ENCODE data around the gene MINDY1. TPM values are rescaled to one million over a fixed set of nuclear protein-coding genes. Genes with fewer than 3 reads are reported as not detected.

The MINDY1 gene
- total RNA-seq, 1 donor from 2014 or later, result 13.5 TPM

DNA sequence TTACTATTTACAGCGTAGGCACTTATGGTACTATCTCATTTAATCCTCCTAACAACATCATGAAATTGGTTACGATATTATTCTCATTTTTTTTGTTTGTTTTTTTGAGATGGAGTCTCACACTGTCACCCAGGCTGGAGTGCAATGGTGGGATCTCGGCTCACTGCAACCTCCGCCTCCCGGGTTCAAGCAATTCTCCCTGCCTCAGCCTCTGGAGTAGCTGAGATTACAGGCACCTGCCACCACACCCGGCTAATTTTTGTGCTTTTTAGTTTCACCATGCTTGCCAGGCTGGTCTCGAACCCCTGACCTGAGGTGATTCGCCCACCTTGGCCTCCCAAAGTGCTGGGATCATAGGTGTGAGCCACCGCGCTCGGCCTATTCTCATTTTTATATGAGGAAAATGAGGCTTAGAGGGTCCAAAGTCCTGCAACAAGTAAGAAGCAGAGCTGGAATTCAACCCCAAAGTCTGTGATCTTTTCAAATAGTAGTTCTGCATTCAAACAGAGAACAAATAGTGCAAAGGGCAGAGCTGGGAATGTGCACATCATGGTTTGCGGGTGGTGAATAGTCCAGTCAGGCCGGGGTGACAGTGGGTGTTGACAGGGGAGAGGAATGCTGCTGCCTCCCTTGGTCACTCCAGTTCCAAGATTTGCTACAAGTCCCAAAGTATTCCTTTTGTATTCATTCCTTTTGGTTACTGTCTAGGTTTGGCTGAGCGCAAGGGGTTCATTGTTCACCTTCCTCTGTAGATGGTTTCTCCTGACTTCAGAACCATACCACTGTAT is 6.2 kb upstream of the MINDY1 start:
- no peak for DNase-seq (ENCODE audit: low spot score)

DNA sequence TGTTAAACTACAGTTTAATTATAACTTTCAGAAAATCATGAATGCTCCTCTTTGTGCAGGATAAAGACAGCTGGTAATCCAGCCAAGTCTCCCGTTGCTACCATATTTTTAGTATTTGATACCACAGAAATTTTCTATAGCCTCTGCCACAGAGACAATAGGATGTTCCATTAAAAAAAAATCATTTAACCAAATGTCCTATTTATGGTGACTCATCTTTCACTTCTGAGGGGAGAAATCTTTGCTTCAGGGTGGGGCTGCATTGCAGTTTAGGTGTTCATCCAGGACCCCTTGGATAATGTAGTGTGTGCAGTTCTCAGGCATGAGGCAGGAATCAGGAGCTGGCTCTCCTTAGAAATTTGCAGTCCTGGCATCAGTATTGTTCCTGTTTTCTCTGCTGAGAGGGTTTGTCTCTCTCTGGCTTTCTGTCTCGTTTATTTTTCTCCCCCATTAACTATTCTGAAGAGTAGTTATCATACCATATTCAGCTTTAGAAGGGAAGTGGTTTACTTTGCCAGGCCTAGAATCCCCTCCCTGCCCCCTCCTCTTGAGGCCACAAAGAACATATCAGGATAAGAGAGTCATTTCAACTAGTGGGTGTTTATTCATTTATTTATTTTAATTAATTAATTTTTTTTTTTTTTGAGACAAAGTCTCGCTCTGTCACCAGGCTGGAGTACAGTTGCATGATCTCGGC is 4.6 kb upstream of the MINDY1 start:
- DNase-seq (ENCODE audit: low spot score), result no peak

DNA sequence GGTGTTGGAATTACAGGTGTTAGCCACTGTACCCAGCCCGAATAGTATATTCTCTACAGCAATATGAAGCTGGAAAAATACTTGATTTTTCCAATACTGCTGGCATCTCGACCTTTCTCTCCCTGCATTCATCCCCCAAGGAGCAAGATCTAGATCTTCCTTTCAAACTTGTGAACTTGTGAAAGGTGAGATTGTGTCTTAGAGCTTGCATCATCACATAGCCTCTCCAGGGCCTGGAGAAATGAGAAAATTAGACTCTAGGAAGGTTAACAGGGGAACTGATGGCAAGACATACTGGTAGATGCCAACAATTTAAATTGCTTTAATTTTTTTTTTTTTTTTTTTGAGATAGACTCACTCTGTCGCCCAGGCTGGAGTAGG is 3.6 kb upstream of the MINDY1 start:
- no peak for DNase-seq (ENCODE audit: low spot score)

DNA sequence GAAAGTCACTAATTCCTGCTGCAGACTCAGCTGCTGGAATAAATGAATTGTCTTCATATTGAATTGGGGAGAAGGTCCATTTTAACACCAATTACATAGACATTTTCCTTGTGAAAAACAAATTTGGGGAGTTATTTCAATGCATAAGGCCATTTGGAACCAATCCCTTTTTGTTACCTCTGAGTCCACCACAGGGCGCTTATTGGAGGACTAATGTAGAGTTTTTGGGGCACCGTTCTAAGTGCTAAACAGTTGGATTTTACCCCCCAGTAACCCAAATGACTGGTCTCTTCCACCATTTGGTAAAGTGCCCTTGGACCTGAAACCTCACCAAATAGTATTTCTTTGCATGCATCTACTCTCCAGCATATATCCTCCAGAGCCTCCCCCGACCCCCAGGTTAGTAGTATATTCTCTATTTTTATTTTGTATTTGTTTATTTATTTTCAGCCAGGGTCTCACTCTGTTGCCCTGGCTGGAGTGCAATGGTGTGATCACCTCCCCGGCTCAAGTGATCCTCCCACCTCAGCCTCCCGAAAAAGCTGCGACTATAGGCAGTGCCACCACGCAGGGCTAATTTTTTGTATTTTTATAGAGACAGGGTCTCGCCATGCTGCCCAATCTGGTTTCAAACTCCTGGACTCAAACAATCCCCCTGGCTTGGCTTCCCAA is 3.1 kb upstream of the MINDY1 start:
- no peak for DNase-seq (ENCODE audit: low spot score)

DNA sequence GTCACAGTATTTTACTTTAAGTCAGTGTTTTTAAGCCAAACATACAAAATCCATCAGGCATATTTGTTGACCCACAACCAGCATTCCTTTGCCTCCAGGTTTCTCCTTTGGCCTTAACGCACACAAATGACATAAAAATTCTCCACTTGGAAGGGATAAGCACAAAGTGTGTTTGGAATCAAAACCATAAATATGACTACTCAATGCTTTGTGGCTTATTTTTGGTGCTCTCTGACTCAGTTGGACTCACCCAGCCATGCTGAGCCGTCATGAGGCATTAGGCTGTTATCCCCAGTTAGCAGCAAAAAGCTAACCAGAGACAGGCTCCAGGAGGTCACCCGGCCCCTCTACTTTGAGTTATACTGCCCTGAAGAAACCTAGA is 2.5 kb upstream of the MINDY1 start:
- DNase-seq (ENCODE audit: low spot score), result peak; percentile 48

DNA sequence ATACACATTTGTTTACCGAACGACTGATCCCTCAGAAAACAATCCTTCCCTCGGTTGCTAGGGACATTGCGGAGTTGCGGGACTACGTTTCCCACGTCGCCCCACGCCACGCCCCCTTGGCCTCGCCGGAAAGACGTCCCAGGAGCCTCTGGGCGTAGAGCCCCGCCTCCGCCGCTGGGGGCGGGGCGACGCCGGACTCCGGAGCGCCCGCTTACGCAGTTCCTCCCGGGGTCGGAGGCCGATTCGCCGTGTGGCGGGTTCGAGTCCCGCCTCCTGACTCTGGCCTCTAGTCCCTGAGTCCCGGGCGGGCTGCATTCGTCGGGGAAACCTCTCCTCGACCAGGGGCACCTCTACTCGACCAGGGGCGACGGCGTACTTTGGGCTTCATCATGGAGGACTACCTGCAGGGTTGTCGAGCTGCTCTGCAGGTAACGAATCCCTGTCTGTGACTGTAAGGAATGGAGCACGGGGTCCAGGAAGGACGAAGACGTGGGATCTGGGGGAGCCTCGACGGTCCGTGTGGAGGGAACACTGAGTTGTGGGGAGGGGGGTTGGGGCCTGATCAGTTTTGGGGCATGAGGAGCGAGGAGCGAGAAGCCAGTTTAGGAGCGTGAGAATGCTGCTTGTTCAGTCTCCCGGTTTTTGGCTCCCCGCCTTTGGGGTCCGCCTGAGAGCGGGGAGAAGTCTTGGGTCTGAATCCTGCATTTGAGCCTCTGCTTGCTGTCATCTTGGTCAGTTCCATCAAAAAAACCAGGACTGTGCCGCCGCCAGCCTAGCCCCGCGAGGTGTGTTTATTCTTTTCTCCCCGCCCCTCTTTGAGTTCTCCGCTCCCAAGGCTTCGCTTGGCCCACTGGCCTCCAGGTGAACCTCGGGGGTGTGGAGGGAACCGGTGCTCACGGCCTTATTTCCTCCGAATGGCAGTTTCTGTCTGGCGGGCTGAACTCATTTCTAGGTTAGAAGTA is 1.8 kb upstream of the MINDY1 start, which contains the start of gene PRUNE1:
TSS of gene PRUNE1 (plus strand) at position 206 of the 962 bp plus-strand sequence. CDS start at position 390, 184 bp downstream.
- DNase-seq (ENCODE audit: low spot score), result peak; percentile 98

DNA sequence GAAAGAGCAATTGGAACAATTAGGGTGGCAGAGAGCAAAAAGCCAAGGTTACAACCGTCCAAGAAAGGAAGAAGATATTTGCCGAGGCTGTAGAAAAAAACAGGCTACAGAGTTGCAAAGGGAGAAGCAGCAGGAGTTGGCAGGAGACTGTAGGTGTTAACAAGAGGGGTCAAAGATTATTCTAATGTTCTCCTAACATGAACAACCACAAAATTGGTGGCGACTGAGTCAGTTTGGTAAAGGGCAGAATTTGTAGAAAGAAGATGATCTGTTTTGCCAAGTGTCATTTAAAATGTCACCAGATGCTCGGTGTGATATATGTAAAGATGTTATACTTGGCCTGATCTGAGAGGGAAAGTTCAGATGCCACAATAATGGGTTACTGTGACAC is 1.1 kb upstream of the MINDY1 start:
- DNase-seq (ENCODE audit: low spot score), result no peak

DNA sequence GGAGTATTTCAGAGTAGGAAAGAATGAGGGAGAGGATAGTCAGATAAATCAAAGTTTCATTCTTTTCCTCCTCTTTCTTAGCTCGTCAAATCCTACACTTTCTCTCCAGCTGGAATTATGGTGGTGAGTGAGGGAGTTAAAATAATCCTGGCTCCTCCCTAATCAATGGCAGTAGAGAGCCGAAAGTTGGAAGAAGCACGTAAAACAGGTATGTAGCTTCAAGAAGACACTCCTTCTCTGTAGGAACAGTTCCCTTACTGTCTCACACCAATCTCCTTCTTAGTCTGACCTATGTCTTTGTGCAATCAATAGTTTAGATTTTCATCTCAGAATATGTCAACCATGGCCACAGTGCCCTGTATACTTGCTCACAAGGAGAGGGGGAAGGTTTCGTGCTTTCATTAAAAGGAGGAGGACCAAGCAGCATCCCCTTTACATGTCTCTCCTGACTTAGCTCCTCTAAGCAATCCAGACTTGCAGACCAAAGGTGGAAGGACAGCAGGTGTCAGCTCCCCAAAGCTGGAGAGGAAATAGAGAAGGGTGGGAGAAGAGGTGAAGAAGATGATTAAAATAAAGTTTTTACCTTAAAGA is 878 bp downstream of the MINDY1 start:
- no peak for DNase-seq (ENCODE audit: low spot score)

DNA sequence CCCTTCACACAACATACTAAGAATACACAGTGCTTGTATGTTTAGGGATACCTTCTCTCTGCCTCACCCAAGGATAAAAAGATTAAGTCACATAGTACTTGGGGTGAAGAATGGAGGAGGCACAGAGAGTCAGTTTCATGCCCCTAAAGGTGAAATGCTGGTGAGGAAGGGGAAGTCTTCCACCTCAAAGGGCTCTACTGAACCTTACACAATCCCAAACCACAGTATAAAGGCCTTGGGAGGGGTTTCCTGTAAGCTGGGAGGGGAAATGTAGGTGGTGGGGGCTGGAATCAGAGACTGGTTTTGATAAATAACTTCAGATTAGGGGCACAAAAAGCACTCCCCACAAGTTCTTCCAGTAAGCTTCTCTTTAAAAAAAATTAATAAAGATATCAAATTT is 3.5 kb downstream of the MINDY1 start:
- DNase-seq (ENCODE audit: low spot score), result no peak

DNA sequence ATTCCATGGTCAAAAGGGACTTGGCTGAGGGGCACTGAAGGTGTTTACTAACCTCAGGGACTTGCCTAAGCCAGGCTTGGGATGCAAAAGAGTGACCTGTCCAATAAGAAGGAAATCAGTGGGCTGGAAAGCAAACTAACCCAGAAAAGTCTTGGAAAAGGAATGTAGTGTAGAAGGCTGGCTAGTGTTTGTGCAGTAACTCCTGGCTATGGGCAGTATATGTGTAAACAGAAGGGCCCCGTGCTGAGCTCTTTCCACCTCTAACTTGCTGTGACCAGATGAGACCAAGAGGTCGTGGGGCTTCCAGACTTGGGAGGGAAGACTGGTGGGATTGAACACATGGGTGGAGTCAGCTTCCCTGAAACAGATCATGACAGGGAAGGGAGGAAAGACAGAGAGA is 4.1 kb downstream of the MINDY1 start:
- no peak for DNase-seq (ENCODE audit: low spot score)

DNA sequence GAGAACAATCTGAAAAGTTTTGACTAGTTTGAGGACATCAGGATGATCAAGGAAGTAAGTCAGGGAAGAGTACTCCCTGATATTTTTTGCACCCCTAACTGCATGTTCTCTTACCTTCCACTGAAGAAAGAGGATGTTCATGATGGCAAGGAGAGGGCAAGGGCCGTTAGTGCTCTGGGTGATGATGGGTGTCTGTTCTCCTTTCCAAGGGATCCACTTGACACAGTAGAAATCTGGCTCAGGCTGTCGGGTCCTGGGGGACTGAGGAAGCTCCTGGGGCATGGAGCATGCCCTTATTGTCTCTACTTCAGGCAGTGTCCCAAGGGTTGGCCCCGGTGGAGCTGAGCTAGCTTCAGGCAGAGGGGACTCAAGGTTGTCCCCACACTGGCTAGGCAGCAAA is 4.7 kb downstream of the MINDY1 start:
- no peak for DNase-seq (ENCODE audit: low spot score)

DNA sequence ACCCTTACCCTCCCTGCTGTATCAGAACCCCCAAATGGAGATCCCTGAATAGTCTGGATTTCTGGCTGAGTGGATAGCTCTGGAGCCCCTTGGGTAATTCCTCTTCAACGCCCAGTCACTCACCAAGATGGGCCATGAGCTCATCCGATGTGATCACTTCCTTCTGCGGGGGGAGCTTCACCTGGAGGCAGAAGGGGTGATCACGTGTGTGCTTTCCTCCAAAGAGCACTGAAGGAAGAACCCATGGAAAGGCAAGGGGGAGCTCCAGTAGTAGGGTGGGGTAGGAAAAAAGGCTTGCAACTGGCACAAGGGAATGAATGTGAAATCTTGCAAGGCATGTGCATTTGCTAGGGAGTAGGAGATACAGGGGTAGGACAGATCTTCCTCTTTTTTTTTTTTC is 5.1 kb downstream of the MINDY1 start:
- no peak for DNase-seq (ENCODE audit: low spot score)

DNA sequence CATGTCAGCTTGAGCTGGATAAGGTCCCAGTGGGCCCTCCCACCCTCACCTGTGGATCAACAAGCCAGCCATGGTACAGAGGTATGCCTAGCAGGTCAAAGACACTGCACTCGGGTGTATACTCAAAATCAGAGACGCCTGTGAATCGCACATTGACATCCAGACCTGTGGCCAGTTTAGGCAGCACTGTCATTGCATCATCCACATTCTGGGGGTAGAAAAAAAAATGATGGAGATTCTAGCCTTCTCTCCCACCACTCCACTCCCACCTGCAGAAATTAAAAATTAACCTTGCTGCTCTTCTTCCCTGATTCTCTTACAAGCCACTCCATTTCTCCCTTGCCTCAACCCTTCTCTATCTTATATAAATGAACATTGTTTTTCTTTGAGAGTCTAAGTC is 6.3 kb downstream of the MINDY1 start:
- DNase-seq (ENCODE audit: low spot score), result no peak

DNA sequence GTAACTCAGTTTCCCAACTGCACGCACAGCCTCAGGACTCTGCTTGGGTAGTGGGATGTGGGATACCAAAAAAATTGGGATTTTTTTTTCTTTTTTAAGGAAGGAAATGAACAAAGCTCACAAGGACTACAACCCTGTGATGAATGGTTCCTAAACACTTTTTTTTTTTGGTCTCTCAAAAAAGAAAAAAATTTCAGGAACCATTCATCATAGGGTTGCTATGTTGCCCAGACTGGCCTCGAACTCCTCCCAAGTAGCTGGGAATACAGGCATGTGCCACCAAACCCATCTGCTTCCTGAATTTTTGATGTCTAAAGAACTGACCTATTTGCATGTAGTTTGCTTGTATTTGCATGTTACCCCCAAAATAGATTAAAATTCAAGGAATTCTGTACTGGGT is 6.8 kb downstream of the MINDY1 start:
- DNase-seq (ENCODE audit: low spot score), result no peak

DNA sequence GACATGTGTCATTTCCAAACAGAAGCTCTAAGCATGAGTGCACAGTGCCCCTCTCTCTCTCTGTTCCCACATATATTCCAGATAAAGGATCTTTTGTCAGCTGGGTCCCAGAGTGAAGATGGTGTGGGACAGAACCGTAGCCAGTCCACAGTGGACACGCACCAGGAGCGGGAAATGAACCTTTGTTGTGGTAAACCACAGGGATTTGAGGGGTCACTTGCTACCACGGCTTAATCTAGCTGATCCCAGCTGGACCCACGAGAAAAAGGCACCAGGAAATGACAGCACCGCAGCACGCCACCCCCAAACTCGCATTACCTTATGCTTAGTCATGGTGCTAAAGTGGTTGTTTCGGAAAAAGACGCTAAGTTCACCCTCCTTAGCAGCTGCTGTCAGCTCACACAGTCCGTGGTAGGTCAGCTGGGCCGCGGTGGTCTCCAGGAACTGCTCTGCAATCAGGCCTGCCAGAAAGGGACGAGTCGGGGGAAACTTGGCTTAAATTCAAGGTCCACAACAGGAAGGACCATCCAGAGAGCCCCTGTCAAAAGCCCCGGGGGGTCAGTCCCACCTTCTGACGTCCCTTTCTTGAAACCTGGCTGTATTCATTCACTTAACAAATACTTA is 7.5 kb downstream of the MINDY1 start:
- no peak for DNase-seq (ENCODE audit: low spot score)

DNA sequence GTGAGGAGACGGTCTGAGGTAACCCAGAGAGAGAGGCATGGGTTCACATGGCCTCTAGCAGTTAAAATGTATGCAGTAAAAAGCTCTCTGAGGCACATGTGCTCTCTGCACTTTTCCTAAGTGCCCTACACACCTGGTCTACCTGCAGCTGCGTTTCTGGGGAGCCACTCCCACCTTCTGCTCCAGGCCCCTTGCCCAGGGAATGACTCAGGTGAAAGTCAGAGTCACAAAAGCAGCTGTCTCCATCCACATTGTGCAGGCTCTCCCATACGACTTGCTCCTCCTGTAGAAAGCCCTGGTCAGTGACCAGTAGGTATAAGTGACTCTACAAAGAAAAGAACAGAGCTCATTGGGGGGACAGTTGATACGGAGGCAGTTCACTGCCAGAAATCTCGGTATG is 8.8 kb downstream of the MINDY1 start:
- no peak for DNase-seq (ENCODE audit: low spot score)

DNA sequence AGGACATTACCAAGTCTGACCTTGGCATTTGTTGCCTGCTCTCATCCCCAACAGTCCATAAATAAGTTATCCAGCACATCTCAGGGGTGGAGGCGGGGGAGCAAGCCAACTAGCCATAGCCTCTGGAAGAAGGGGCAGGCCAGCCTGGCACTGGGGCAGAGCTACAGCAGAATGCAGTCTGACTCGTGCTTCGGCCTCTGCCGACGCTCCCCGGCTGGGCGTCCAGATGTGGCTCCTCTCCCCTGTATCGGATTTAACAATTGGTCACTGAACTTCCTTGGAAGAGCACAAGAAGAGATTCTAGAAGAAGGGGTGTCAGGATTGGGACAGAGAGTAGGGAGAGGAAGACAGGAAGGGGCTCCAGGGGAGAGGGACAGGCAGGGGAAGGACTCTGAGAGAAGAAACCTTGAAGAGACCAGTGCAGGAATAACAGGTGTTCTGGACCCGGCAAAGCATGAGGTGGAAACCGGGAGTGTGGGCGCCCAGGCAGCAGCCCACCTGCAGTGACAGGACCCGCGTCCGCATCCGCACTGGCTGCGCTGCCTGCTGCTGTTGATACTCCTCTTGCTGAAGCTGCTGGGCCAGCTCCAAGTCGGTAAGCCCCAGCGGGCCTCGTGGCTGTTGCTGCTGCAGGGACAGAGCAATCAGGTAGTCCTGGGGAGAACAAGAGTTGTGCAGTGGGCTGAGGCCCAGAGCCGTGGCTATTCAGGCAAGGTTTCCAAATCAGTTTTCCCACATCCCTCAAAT is 9.4 kb downstream of the MINDY1 start:
- no peak for DNase-seq (ENCODE audit: low spot score)

DNA sequence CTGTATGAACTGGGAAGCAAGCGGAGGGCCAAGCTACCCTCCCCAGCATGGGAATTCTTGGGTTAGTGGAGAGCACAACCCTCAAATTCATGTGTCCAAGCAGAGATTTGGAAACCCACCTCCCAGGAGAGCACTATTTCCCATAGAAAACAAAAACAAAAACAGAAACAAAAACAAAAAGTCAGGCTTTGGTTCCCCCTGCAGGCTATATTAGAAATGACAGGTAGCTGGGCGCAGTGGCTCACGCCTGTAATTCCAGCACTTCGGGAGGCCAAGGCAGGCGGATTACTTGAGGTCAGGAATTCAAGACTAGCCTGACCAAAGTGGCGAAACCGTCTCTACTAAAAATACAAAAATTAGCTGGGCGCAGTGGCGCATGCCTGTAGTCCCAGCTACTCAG is 10.8 kb downstream of the MINDY1 start:
- no peak for DNase-seq (ENCODE audit: low spot score)

DNA sequence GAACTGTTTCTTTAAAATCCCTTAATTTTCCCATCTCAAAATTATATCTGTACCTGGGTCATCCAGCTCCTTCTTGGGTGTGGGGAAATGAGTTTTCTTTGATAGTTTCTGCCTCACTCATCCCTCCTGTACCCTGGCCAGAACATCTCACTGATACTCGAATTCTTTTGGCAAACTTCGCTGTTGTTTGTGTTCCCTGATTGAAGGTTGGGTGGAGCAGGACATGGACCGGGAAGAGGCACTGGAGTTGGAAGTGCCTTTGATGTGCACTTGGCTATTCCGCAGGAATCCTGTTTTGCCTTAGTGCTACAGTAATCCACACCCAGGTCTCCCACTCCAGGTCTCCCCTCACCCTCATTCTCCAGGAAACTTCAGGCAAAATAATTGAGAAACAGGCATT is 11.2 kb downstream of the MINDY1 start:
- no peak for DNase-seq (ENCODE audit: low spot score)

DNA sequence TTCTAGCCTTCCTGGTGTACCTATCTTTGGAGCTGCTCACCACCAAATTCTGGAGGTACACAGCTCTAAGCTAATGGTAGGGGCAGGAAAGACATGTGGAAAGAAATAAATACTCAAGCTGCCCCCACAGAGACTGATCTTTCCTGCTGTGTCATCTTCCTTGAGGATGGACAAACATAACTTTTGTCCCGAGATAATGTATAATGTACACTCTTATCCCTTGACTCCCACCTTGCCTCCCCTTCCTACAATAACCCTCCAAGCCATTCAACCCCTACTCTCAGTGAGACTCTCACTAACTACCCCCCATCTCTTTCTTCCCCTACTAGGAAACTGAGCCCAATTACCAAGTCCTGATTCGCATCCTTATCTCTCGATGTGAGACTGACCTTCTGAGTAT is 12.5 kb downstream of the MINDY1 start:
- no peak for DNase-seq (ENCODE audit: low spot score)
